ENCODE data around the gene SHROOM3. TPM values are rescaled to one million over a fixed set of nuclear protein-coding genes. Genes with fewer than 3 reads are reported as not detected.

The SHROOM3 gene
- polyA plus RNA-seq (2011; rRNA removed) = 9.5 and 13.1 TPM in 2 replicates
- 44.6 and 61.3 TPM in 2 replicates for polyA minus RNA-seq (2011; rRNA and poly(A)+ RNA removed)

GRCh38 chr4:76434901-76435527 lies at the start of gene SHROOM3:
Gene SHROOM3 (plus strand): TSS chr4:76435229. CDS start chr4:76436053, 824 bp downstream.
- ChIA-PET POLR2A (no interaction called here), CTCF (interaction anchor here (0.6 to 9.2 kb wide), 8 partner anchors 33 to 923 kb away, joined by 3 to 262 read pairs (median 8); no protein-coding TSS in a partner anchor)
- no peak within 1 kb of the TSS for H3K27ac ChIP-seq (ENCODE audit: low read depth, low read length)
- H3K27me3 ChIP-seq (ENCODE audit: control insufficient read depth, insufficient read depth, low read length) = peaks cover 35% of the 10 kb centered on the region
- no peak for TF ChIP-seq CTCF (IDR thresholded peaks at IDR 0.05; ENCODE audit: low read depth, low read length)
- no peak within 1 kb of the TSS; the same call in 1 of the 2 replicates for H3K4me3 ChIP-seq (ENCODE audit: low read depth, low read length)
- no peak for DNase-seq (ENCODE audit: low read depth, low spot score)
- no peaks in the 10 kb centered on the region for H3K9me3 ChIP-seq (ENCODE audit: control insufficient read depth, insufficient read depth, low read length)

GRCh38 chr4:76385974-76386373 lies 49.1 kb upstream of the SHROOM3 start:
- no peak overlapping the region for H3K27ac ChIP-seq (ENCODE audit: low read depth, low read length)
- POLR2A ChIA-PET = no interaction called here
- H3K9me3 ChIP-seq (ENCODE audit: control insufficient read depth, insufficient read depth, low read length) = no peaks in the 10 kb centered on the region
- H3K4me3 ChIP-seq (ENCODE audit: low read depth, low read length) = no peak overlapping the region
- peaks cover 7% of the 10 kb centered on the region for H3K27me3 ChIP-seq (ENCODE audit: control insufficient read depth, insufficient read depth, low read length)
- CTCF ChIA-PET = no interaction called here
- DNase-seq (ENCODE audit: low read depth, low spot score) = no peak
- no peak for TF ChIP-seq CTCF (IDR thresholded peaks at IDR 0.05; ENCODE audit: low read depth, low read length)

- no peak for DNase-seq (ENCODE audit: low read depth, low spot score)
- Histone ChIP-seq H3K27ac (ENCODE audit: low read depth, low read length) (no peak overlapping the region), H3K4me3 (ENCODE audit: low read depth, low read length) (no peak overlapping the region), H3K27me3 (ENCODE audit: control insufficient read depth, insufficient read depth, low read length) (peaks cover 4% of the 10 kb centered on the region), H3K9me3 (ENCODE audit: control insufficient read depth, insufficient read depth, low read length) (no peaks in the 10 kb centered on the region)
- ChIA-PET POLR2A (no interaction called here), CTCF (interaction anchor here (2.6 kb wide), 1 partner anchor 9 kb away, joined by 11 read pairs; no protein-coding TSS in a partner anchor)
- no peak for TF ChIP-seq CTCF (IDR thresholded peaks at IDR 0.05; ENCODE audit: low read depth, low read length)
Observed at GRCh38 chr4:76386566-76387305, 48.3 kb upstream of the SHROOM3 start.

GRCh38 chr4:76388160-76388908 lies 46.7 kb upstream of the SHROOM3 start:
- POLR2A ChIA-PET = no interaction called here
- no peak for TF ChIP-seq CTCF (IDR thresholded peaks at IDR 0.05; ENCODE audit: low read depth, low read length)
- no peak for DNase-seq (ENCODE audit: low read depth, low spot score)
- Histone ChIP-seq H3K27me3 (ENCODE audit: control insufficient read depth, insufficient read depth, low read length) (peaks cover 4% of the 10 kb centered on the region), H3K4me3 (ENCODE audit: low read depth, low read length) (no peak overlapping the region), H3K9me3 (ENCODE audit: control insufficient read depth, insufficient read depth, low read length) (no peaks in the 10 kb centered on the region), H3K27ac (ENCODE audit: low read depth, low read length) (no peak overlapping the region)
- CTCF ChIA-PET = interaction anchor here (1.9 to 2.6 kb wide), 2 partner anchors 10 to 209 kb away, joined by 4 to 11 read pairs; no protein-coding TSS in a partner anchor
